A549 (cell line): ENCODE results near the gene SLC35A3. TPM values are rescaled to one million over a fixed set of nuclear protein-coding genes. Genes with fewer than 3 reads are reported as not detected.

Experiments used
- ATAC-seq, 2 experiments: fragments of 200-7000 bp in 1 of 2; fragments of >200 bp in 1 of 2; cut with Nextera tagmentation in 1 of 2; cut with Tn5 transposase in 1 of 2; 3 replicates each; pipeline versions ENCODE4 v1.8.0 to v1.9.1; 2018 to 2020; ENCODE audit warnings: mild to moderate bottlenecking in 1 of 2, moderate library complexity in 1 of 2
- CTCF ChIA-PET: fragments of 300-600 bp; sonication (Branson Sonifier 250); formaldehyde crosslinking; extraction: SDS; loops from one replicate; lab custom pipeline; 2021; ENCODE audit warnings: antibody characterized with exemption, inconsistent platforms; lab: Yijun Ruan, JAX
- POLR2A ChIA-PET: fragments of 350-600 bp; formaldehyde crosslinking; extraction: SDS; loops from one replicate; lab custom pipeline; 2021; ENCODE audit warnings: antibody characterized with exemption, inconsistent platforms; lab: Yijun Ruan, JAX
- DNase-seq, 2 experiments: peaks; one replicate each; pipeline versions ENCODE4 v3.0.0 to v3.0.0-alpha.2; 2011 to 2016; ENCODE audit warnings: low read depth in 1 of 2, low spot score in 1 of 2
- FAIRE-seq: peaks from 2 replicates; lab custom pipeline; 2011; peaks lifted over from hg19 to GRCh38; lab: Jason Lieb, UNC
- H3K27ac ChIP-seq, 2 experiments: fragments of >200 bp; sonication (Bioruptor Twin); formaldehyde crosslinking; 3 replicates each; pipeline ENCODE4 v1.5.1; 2016 to 2017
- H3K4me1 ChIP-seq: fragments of >200 bp; sonication (Bioruptor Twin); formaldehyde crosslinking; 3 replicates; pipeline ENCODE4 v1.6.1; 2016
- H3K4me2 ChIP-seq: fragments of >200 bp; sonication (Bioruptor Twin); formaldehyde crosslinking; 3 replicates; pipeline ENCODE4 v1.6.1; 2016
- H3K4me3 ChIP-seq: fragments of >200 bp; sonication (Bioruptor Twin); formaldehyde crosslinking; 3 replicates; pipeline ENCODE4 v1.5.1; 2016
- H3K9me3 ChIP-seq: fragments of >200 bp; sonication (Bioruptor Twin); formaldehyde crosslinking; 3 replicates; pipeline ENCODE4 v1.6.1; 2016
- CBX8 ChIP-seq: fragments of 200-600 bp; sonication (generic); IDR thresholded peaks from 2 replicates; pipeline ENCODE4 v1.6.1; 2016
- CHD4 ChIP-seq: fragments of 200-600 bp; sonication (generic); IDR thresholded peaks from 2 replicates; pipeline ENCODE4 v1.6.1; 2016; ENCODE audit warnings: antibody characterized with exemption, mild to moderate bottlenecking, borderline replicate concordance
- ELK1 ChIP-seq: fragments of 150-350 bp; IDR thresholded peaks from 2 replicates; pipeline ENCODE4 v1.6.1; 2014; ENCODE audit warnings: low read depth, mild to moderate bottlenecking, low read length
- ESRRA ChIP-seq: fragments of 150-350 bp; IDR thresholded peaks from 2 replicates; pipeline ENCODE4 v1.6.1; 2014; ENCODE audit warnings: mild to moderate bottlenecking, low read length, borderline replicate concordance
- GATA3 ChIP-seq: IDR thresholded peaks from 2 replicates; pipeline ENCODE4 v1.6.1; 2012; ENCODE audit warnings: borderline replicate concordance
- JUNB ChIP-seq: fragments of >200 bp; sonication (Bioruptor Twin); formaldehyde crosslinking; IDR thresholded peaks from 2 replicates; pipeline ENCODE4 v1.6.1; 2016
- KDM5A ChIP-seq: fragments of 200-600 bp; sonication (generic); IDR thresholded peaks from 2 replicates; pipeline ENCODE4 v1.6.1; 2016; ENCODE audit warnings: antibody characterized with exemption, mild to moderate bottlenecking
- MAFK ChIP-seq: fragments of 450-650 bp; IDR thresholded peaks from 2 replicates; pipeline ENCODE4 v1.6.1; 2014; ENCODE audit not compliant: partially characterized antibody
- MYC ChIP-seq: IDR thresholded peaks from 2 replicates; pipeline ENCODE4 v1.6.1; 2012; ENCODE audit warnings: mild to moderate bottlenecking, inconsistent platforms, low read length, improper control_type of control experiment, borderline replicate concordance
- NFE2L2 ChIP-seq: fragments of 150-350 bp; conservative IDR thresholded peaks from 2 replicates; pipeline ENCODE4 v1.6.1; 2014; ENCODE audit warnings: low read length
- PHF8 ChIP-seq: fragments of 200-600 bp; sonication (generic); IDR thresholded peaks from 2 replicates; pipeline ENCODE4 v1.6.1; 2016; ENCODE audit warnings: low read depth, mild to moderate bottlenecking, antibody characterized with exemption, moderate library complexity, borderline replicate concordance
- POLR2A ChIP-seq: IDR thresholded peaks from 2 replicates; pipeline ENCODE4 v1.6.1; 2012; ENCODE audit warnings: mild to moderate bottlenecking, low read length
- RAD21 ChIP-seq, 2 experiments: fragments of >200 bp in 1 of 2; sonication (Bioruptor Twin) in 1 of 2; formaldehyde crosslinking in 1 of 2; IDR thresholded peaks in 1 of 2; conservative IDR thresholded peaks in 1 of 2; 2 replicates in 1 of 2; 3 replicates in 1 of 2; pipeline ENCODE4 v1.6.1; 2012 to 2018; ENCODE audit warnings: inconsistent platforms in 1 of 2
- SMC3 ChIP-seq: fragments of >200 bp; sonication (Bioruptor Twin); formaldehyde crosslinking; IDR thresholded peaks from 3 replicates; pipeline ENCODE4 v1.6.1; 2018; ENCODE audit warnings: inconsistent platforms
- TFCP2L1 ChIP-seq: fragments of 250-450 bp; sonication (Bioruptor Pico); IDR thresholded peaks from 2 replicates; pipeline ENCODE4 v1.5.0; 2021; ENCODE audit warnings: mild to moderate bottlenecking
- ZFP36 ChIP-seq: fragments of 450-650 bp; IDR thresholded peaks from 2 replicates; pipeline ENCODE4 v1.6.1; 2014; ENCODE audit warnings: borderline replicate concordance; ENCODE audit not compliant: partially characterized antibody
- WGBS: methylation state at CpG from one replicate; pipeline ENCODE4 v1.1.6; 2017; ENCODE audit errors: missing lambda C conversion rate; 5-methylcytosine and 5-hydroxymethylcytosine counted together
- polyA plus RNA-seq, 4 experiments: library from polyadenylated mRNA; depleted of rRNA in 3 of 4; stranded (reverse); fragments of >200 nt; fragmentation: RNase III in 1 of 4; extraction: RNeasy Plus Mini Kit Qiagen cat#74134 plus additional on column Dnase treatment in 1 of 4; gene quantifications; 2 replicates in 3 of 4; 3 replicates in 1 of 4; pipeline ENCODE4 v1.2.3, GENCODE V29; 2011 to 2017
- TF ChIP-seq, protein P1 (sequence below): IDR thresholded peaks from 2 replicates; pipeline ENCODE4 v1.6.1; 2012

Gene SLC35A3
- polyA plus RNA-seq, 2 of the 4 experiments (the other 2 are of a cell fraction), result 9.6 to 15.1 TPM

DNA sequence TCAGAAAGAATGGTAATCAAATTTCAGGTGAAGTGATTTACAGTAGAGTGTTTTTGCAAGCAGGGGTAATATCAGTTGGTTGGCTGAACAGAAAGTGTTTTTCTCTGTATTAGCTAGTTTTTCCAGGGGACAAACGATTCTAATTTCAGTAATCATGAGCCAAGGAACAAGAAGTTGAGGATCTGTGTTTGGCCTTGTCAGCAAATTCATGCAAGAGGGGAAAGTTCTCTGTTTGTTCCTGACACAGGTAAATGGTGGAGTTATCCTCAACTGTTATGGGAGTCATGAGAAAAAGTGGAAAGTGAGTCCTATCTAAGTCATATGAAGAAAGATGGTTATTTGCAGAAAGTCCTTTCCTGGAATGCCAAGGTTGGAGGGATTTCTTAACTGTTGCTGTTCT lies 24.6 kb upstream of the SLC35A3 start:
- Histone ChIP-seq H3K4me2 (no peak overlapping the region), H3K27ac (no peak overlapping the region), H3K4me1 (no peaks in the 10 kb centered on the region), H3K4me3 (no peak overlapping the region), H3K9me3 (no peaks in the 10 kb centered on the region)
- no peak for FAIRE-seq
- ChIA-PET CTCF (no interaction called here), POLR2A (no interaction called here)
- TF ChIP-seq GATA3 (no peak), MAFK (peak; percentile 75), NFE2L2 (no peak), ESRRA (no peak)
- ATAC-seq, result no peak
- WGBS, result 47% methylated on average over 1 of the region's 1 CpG
- no peak for DNase-seq

DNA sequence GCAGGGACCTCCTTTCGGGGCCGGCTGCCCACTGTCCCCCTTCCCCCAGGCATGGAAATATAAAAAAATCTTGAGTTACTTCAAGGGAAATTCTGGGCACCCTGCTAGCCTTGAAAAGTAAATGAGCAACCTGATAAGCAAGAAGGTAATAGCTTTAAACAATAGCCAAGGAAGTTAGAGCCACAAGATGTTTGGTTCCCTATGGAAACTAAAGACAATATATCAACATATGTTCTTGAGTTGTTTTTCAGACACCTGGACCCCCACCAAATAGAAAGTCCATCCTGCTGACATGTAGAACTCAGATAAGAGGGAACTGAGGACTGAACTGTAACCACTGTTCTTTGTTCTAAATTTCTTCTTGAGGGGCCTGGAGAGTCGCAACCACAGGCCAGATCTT lies 19.3 kb upstream of the SLC35A3 start:
- Histone ChIP-seq H3K4me2 (no peak overlapping the region), H3K4me1 (no peaks in the 10 kb centered on the region), H3K9me3 (no peaks in the 10 kb centered on the region), H3K4me3 (no peak overlapping the region), H3K27ac (no peak overlapping the region)
- CTCF ChIA-PET, result no interaction called here
- POLR2A ChIA-PET, result no interaction called here
- TF ChIP-seq RAD21 (conservative IDR thresholded peaks at IDR 0.05 in 1 of 2, IDR thresholded peaks at IDR 0.05 in 1 of 2), result no peak
- no peak for TF ChIP-seq JUNB
- TF ChIP-seq CHD4, result no peak
- TF ChIP-seq POLR2A, result no peak
- TF ChIP-seq, protein P1, sequence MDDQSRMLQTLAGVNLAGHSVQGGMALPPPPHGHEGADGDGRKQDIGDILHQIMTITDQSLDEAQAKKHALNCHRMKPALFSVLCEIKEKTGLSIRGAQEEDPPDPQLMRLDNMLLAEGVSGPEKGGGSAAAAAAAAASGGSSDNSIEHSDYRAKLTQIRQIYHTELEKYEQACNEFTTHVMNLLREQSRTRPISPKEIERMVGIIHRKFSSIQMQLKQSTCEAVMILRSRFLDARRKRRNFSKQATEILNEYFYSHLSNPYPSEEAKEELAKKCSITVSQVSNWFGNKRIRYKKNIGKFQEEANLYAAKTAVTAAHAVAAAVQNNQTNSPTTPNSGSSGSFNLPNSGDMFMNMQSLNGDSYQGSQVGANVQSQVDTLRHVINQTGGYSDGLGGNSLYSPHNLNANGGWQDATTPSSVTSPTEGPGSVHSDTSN, result no peak
- FAIRE-seq (no peak), DNase-seq (no peak), ATAC-seq (no peak)
- WGBS, result 90% methylated on average over 3 of the region's 3 CpGs

- WGBS, result 23% methylated on average over 1 of the region's 1 CpG
- no peak for DNase-seq
- no peaks in the 10 kb centered on the region for H3K9me3 ChIP-seq
- H3K4me3 ChIP-seq, result no peak overlapping the region
- no peak for ATAC-seq
- ChIA-PET POLR2A (no interaction called here), CTCF (interaction anchor here (1.6 kb wide), 1 partner anchor 9 kb away, joined by 3 read pairs; no protein-coding TSS in a partner anchor)
- H3K27ac ChIP-seq, result no peak overlapping the region
- TF ChIP-seq SMC3 (no peak), MAFK (peak; percentile 6), PHF8 (no peak), CBX8 (no peak), ELK1 (no peak)
- no peak for FAIRE-seq
- H3K4me1 ChIP-seq, result no peaks in the 10 kb centered on the region
- no peak overlapping the region for H3K4me2 ChIP-seq
Observed at GRCh38 chr1:99952522-99952921, 17.3 kb upstream of the SLC35A3 start.

DNA sequence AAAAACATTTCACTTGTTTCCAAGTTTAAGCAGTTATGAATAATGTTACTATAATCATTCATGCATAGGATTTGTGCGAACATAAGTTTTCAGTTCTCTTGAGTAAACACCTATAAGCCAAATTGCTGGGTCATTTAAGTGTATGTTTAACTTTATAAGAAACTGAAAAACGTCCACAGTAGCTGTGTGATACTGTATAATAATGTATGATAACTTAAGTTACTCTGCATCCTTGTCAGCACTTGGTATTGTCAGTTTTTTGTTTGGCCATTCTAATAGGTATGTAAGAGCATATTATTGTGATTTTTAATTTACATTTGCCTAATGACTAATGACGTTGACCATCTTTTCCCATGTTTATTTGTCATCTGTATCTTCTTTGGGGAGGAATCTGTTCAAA lies 14.4 kb upstream of the SLC35A3 start:
- no peak for FAIRE-seq
- no peak for DNase-seq
- no peak overlapping the region for H3K4me2 ChIP-seq
- CTCF ChIA-PET, result no interaction called here
- TF ChIP-seq ZFP36 (peak; percentile 50), KDM5A (no peak)
- TF ChIP-seq, all 56 proteins: peak for 1
- 41% methylated on average over 3 of the region's 3 CpGs for WGBS
- no peak for ATAC-seq
- H3K4me3 ChIP-seq, result no peak overlapping the region
- no peaks in the 10 kb centered on the region for H3K9me3 ChIP-seq
- H3K4me1 ChIP-seq, result no peaks in the 10 kb centered on the region
- H3K27ac ChIP-seq, result no peak overlapping the region
- POLR2A ChIA-PET, result no interaction called here

GRCh38 chr1:99956755-99957154 lies 13.0 kb upstream of the SLC35A3 start:
- no peak for FAIRE-seq
- no peak overlapping the region for H3K27ac ChIP-seq
- TF ChIP-seq MYC (no peak), TFCP2L1 (CRISPR knock-in tag) (no peak)
- CTCF ChIA-PET, result no interaction called here
- 34% methylated on average over 2 of the region's 2 CpGs for WGBS
- no peak overlapping the region for H3K4me2 ChIP-seq
- no peaks in the 10 kb centered on the region for H3K9me3 ChIP-seq
- no peak for DNase-seq
- no peak for ATAC-seq
- no peak overlapping the region for H3K4me3 ChIP-seq
- POLR2A ChIA-PET, result no interaction called here
- no peaks in the 10 kb centered on the region for H3K4me1 ChIP-seq
